Measurements from ENCODE around the gene MSH4. TPM values are rescaled to one million over a fixed set of nuclear protein-coding genes. Genes with fewer than 3 reads are reported as not detected.
A peak's percentile ranks its signal among the peaks of the same experiment; 100 is the strongest.
"Not testable (repeated sequence)": the region's sequence is repeated elsewhere in the genome, so short reads cannot be mapped to it uniquely, and the experiment has no call there.

Gene MSH4
- total RNA-seq, 1 experiment from 2014 or later = not detected

- DNase-seq (ENCODE audit: low read depth) = no peak
These were observed 135.6 kb downstream of the MSH4 start, which contains the start of gene ASB17 for GRCh38 chr1:75932304-75932703. TSS of gene ASB17 (minus strand) at chr1:75932404. CDS start at chr1:75932291, 113 bp downstream.

GRCh38 chr1:75937034-75937433, 140.4 kb downstream of the MSH4 start:
- peak; percentile 54 for DNase-seq (ENCODE audit: low read depth)

DNA sequence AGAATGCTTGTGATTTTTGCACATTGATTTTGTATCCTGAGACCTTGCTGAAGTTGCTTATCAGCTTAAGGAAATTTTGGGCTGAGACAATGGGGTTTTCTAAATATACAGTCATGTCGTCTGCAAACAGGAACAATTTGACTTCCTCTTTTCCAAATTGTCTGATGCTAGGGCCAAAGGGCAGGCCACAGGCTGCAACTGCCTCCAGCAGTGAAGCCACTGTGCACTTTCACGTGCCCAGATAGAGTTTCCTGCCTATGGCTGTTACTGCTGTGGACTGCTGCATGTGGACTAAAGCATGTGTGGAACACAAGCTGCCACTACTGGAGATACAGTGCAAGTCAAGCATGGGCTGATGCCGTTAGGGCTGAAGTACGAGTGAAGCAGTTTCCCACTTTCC, 146.4 kb downstream of the MSH4 start:
- DNase-seq (ENCODE audit: low read depth) = not testable (repeated sequence)

DNA sequence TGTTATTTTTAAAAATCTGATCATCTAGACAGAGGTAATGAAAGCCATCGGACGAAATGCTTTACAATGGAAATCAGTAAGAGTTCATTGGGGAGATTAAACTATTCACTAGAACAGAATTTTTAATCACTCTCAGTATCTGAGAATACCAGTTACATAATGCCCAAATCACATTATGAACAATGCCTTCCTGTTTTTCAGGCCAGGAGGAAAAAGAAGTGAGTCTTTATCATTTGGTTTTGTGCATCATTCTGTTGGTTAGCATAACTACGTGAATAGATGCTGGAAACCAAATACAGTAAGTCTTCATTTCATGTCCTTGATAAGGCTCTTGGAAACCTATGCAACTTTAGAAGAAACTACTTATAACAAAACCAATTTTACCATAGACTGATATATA, 153.5 kb downstream of the MSH4 start:
- DNase-seq (ENCODE audit: low read depth) = no peak

- DNase-seq (ENCODE audit: low read depth) = no peak
These were observed 155.3 kb downstream of the MSH4 start for GRCh38 chr1:75952016-75952415.

DNA sequence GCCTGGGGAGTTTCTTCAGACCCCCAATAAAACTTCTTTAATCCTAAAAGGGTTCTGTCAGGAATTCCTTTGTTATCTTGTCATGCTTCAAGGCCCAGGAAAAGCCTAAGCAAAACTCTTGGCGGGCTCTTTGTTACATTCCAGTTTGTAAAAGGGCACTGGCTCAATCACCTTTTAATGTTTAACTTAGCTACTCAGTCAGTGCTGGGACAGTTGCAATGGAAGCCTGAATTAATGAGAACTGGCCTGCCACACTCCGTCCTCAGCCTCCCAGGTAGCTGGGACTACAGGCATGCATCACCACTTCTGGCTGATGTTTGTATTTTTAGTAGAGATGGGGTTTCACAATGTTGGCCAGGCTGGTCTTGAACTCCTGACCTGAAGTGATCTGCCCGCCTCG, 156.8 kb downstream of the MSH4 start:
- DNase-seq (ENCODE audit: low read depth) = no peak

DNA sequence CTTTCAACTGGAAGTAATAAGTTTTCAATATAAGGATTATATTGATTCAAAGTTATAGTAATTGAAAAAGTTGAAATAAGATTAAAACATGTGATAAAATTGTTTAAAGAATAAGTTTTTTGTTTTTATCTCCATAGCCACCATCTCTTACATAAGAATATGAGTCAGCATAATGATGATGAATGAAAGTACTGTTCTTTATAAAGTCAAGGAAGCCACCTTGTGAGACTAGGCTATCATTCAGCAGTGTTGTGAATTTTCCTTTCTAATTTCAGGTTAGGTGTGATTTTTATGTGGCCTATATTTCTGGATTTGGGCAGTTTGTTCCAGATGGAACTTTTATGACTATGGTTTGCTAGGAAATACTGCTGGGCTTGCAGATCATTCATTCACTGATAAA, 157.9 kb downstream of the MSH4 start:
- DNase-seq (ENCODE audit: low read depth) = peak; percentile 69

Small RNA genes within 50 kb of the gene (small RNA-seq; reads per million reads assigned to genes)
- gene SNORD45A = not detected
- not detected for gene SNORD45B
- gene SNORD45C = not detected

Other genes starting within 250 kb of the MSH4 start
- gene SLC44A5, start 185.8 kb upstream of the MSH4 start, total RNA-seq (2014; rRNA removed; shearing (Covaris generic)) = 0.53 and 0.61 TPM in 2 replicates
- 45.1 and 45.4 TPM in 2 replicates for gene ACADM, start 72.2 kb upstream of the MSH4 start, total RNA-seq (2014; rRNA removed; shearing (Covaris generic))
- 135 and 136 TPM in 2 replicates for gene RABGGTB, start 10.6 kb upstream of the MSH4 start, total RNA-seq (2014; rRNA removed; shearing (Covaris generic))
- gene ASB17, start 135.5 kb downstream of the MSH4 start, total RNA-seq (2014; rRNA removed; shearing (Covaris generic)) = not detected in 2 replicates